Measurements from ENCODE around the gene NRBP1.
"Not testable (repeated sequence)": the region's sequence is repeated elsewhere in the genome, so short reads cannot be mapped to it uniquely, and the experiment has no call there.

Gene NRBP1

GRCh38 chr2:27408601-27409320 lies 19.7 kb upstream of the NRBP1 start:
- Mint-ChIP-seq H3K27me3 (peaks cover 2% of the 10 kb centered on the region), H3K36me3 (ENCODE audit: low read depth) (peaks cover 26% of the 10 kb centered on the region), H3K27ac (peak overlapping the region; percentile 80), H3K4me1 (peaks cover 39% of the 10 kb centered on the region), H3K9me3 (peaks cover 10% of the 10 kb centered on the region), H3K4me3 (peak overlapping the region; percentile 90)
- DNase-seq: peak; percentile 40
- ATAC-seq: peak; percentile 20

- peak within 1 kb of the TSS; percentile 80 for H3K27ac Mint-ChIP-seq
- H3K36me3 Mint-ChIP-seq (ENCODE audit: low read depth): peaks cover 24% of the 10 kb centered on the region
- H3K4me3 Mint-ChIP-seq: peak within 1 kb of the TSS; percentile 90
- H3K27me3 Mint-ChIP-seq: peaks cover 2% of the 10 kb centered on the region
- peak; percentile 98 for ATAC-seq
- H3K9me3 Mint-ChIP-seq: peaks cover 10% of the 10 kb centered on the region
- H3K4me1 Mint-ChIP-seq: peaks cover 36% of the 10 kb centered on the region
- DNase-seq: peak; percentile 99
Observed at GRCh38 chr2:27409321-27410073, 18.9 kb upstream of the NRBP1 start, which contains the start of gene PPM1G. TSS of gene PPM1G (minus strand) at chr2:27409591. CDS start at chr2:27409422, 169 bp downstream.

GRCh38 chr2:27412419-27413152 lies 15.8 kb upstream of the NRBP1 start:
- Mint-ChIP-seq H3K4me3 (no peak overlapping the region), H3K27ac (no peak overlapping the region)

GRCh38 chr2:27416151-27416550 lies 12.3 kb upstream of the NRBP1 start:
- no peak overlapping the region for H3K4me3 Mint-ChIP-seq
- H3K27me3 Mint-ChIP-seq: peaks cover 2% of the 10 kb centered on the region
- H3K36me3 Mint-ChIP-seq (ENCODE audit: low read depth): no peaks in the 10 kb centered on the region
- ATAC-seq (no peak), DNase-seq (no peak)
- H3K9me3 Mint-ChIP-seq: peaks cover 4% of the 10 kb centered on the region
- H3K27ac Mint-ChIP-seq: no peak overlapping the region
- H3K4me1 Mint-ChIP-seq: no peaks in the 10 kb centered on the region

More at GRCh38 chr2:27412419-27413152, 15.8 kb upstream of the NRBP1 start:
- H3K4me1 Mint-ChIP-seq: peaks cover 14% of the 10 kb centered on the region
- ATAC-seq: no peak
- H3K9me3 Mint-ChIP-seq: peaks cover 10% of the 10 kb centered on the region
- H3K36me3 Mint-ChIP-seq (ENCODE audit: low read depth): peaks cover 7% of the 10 kb centered on the region
- H3K27me3 Mint-ChIP-seq: peaks cover 2% of the 10 kb centered on the region
- DNase-seq: no peak

- ATAC-seq: no peak
Observed at GRCh38 chr2:27420996-27421395, 7.4 kb upstream of the NRBP1 start.

GRCh38 chr2:27421660-27422250 lies 6.7 kb upstream of the NRBP1 start:
- Mint-ChIP-seq H3K27ac (no peak overlapping the region), H3K27me3 (no peaks in the 10 kb centered on the region), H3K4me1 (no peaks in the 10 kb centered on the region), H3K36me3 (ENCODE audit: low read depth) (no peaks in the 10 kb centered on the region), H3K4me3 (no peak overlapping the region), H3K9me3 (no peaks in the 10 kb centered on the region)
- no peak for ATAC-seq
- DNase-seq: no peak

More at GRCh38 chr2:27420996-27421395, 7.4 kb upstream of the NRBP1 start:
- Mint-ChIP-seq H3K27ac (no peak overlapping the region), H3K4me3 (no peak overlapping the region), H3K27me3 (no peaks in the 10 kb centered on the region), H3K4me1 (no peaks in the 10 kb centered on the region), H3K9me3 (no peaks in the 10 kb centered on the region), H3K36me3 (ENCODE audit: low read depth) (no peaks in the 10 kb centered on the region)
- no peak for DNase-seq

GRCh38 chr2:27422958-27423357 lies 5.5 kb upstream of the NRBP1 start:
- Mint-ChIP-seq H3K4me3 (no peak overlapping the region), H3K4me1 (peaks cover 5% of the 10 kb centered on the region), H3K27ac (no peak overlapping the region), H3K36me3 (ENCODE audit: low read depth) (no peaks in the 10 kb centered on the region), H3K9me3 (no peaks in the 10 kb centered on the region), H3K27me3 (no peaks in the 10 kb centered on the region)
- no peak for ATAC-seq
- no peak for DNase-seq

GRCh38 chr2:27425039-27425438 lies 3.4 kb upstream of the NRBP1 start:
- H3K4me1 Mint-ChIP-seq: peaks cover 16% of the 10 kb centered on the region

GRCh38 chr2:27427863-27428212 lies 593 bp upstream of the NRBP1 start:
- no peaks in the 10 kb centered on the region for H3K36me3 Mint-ChIP-seq (ENCODE audit: low read depth)
- H3K27me3 Mint-ChIP-seq: no peaks in the 10 kb centered on the region
- ATAC-seq: no peak
- H3K27ac Mint-ChIP-seq: peak overlapping the region; percentile 91
- H3K4me3 Mint-ChIP-seq: peak overlapping the region; percentile 98
- peaks cover 38% of the 10 kb centered on the region for H3K4me1 Mint-ChIP-seq
- no peaks in the 10 kb centered on the region for H3K9me3 Mint-ChIP-seq
- DNase-seq: no peak

More at GRCh38 chr2:27425039-27425438, 3.4 kb upstream of the NRBP1 start:
- not testable (repeated sequence) for ATAC-seq; H3K9me3 Mint-ChIP-seq; H3K36me3 Mint-ChIP-seq (ENCODE audit: low read depth); DNase-seq; H3K4me3 Mint-ChIP-seq; H3K27me3 Mint-ChIP-seq; H3K27ac Mint-ChIP-seq

- H3K27ac Mint-ChIP-seq: peak overlapping the region; percentile 99
- no peaks in the 10 kb centered on the region for H3K9me3 Mint-ChIP-seq
- peaks cover 43% of the 10 kb centered on the region for H3K4me1 Mint-ChIP-seq
- H3K36me3 Mint-ChIP-seq (ENCODE audit: low read depth): peaks cover 8% of the 10 kb centered on the region
- no peaks in the 10 kb centered on the region for H3K27me3 Mint-ChIP-seq
- peak overlapping the region; percentile 98 for H3K4me3 Mint-ChIP-seq
- DNase-seq: peak; percentile 82
- ATAC-seq: peak; percentile 82
Observed at GRCh38 chr2:27428978-27429541, 629 bp downstream of the NRBP1 start.

GRCh38 chr2:27431395-27431794 lies 3.0 kb downstream of the NRBP1 start:
- no peaks in the 10 kb centered on the region for H3K27me3 Mint-ChIP-seq
- ATAC-seq (no peak), DNase-seq (peak; percentile 36)
- H3K36me3 Mint-ChIP-seq (ENCODE audit: low read depth): peaks cover 17% of the 10 kb centered on the region
- peak overlapping the region; percentile 62 for H3K4me3 Mint-ChIP-seq
- H3K27ac Mint-ChIP-seq: peak overlapping the region; percentile 99
- peaks cover 43% of the 10 kb centered on the region for H3K4me1 Mint-ChIP-seq
- no peaks in the 10 kb centered on the region for H3K9me3 Mint-ChIP-seq

- ATAC-seq: no peak
- Mint-ChIP-seq H3K9me3 (no peaks in the 10 kb centered on the region), H3K36me3 (ENCODE audit: low read depth) (peaks cover 35% of the 10 kb centered on the region), H3K27ac (no peak overlapping the region), H3K4me1 (peaks cover 20% of the 10 kb centered on the region), H3K4me3 (no peak overlapping the region), H3K27me3 (no peaks in the 10 kb centered on the region)
- no peak for DNase-seq
Observed at GRCh38 chr2:27435628-27436027, 7.2 kb downstream of the NRBP1 start.

GRCh38 chr2:27441226-27441926 lies 12.9 kb downstream of the NRBP1 start:
- Mint-ChIP-seq H3K4me1 (peaks cover 3% of the 10 kb centered on the region), H3K36me3 (ENCODE audit: low read depth) (peaks cover 30% of the 10 kb centered on the region), H3K27ac (no peak overlapping the region), H3K4me3 (no peak overlapping the region), H3K27me3 (no peaks in the 10 kb centered on the region), H3K9me3 (no peaks in the 10 kb centered on the region)
- DNase-seq (no peak), ATAC-seq (peak; percentile 31)
